Smooth muscle cell (in vitro differentiated cells): ENCODE data around the gene PIM1. TPM values are rescaled to one million over a fixed set of nuclear protein-coding genes. Genes with fewer than 3 reads are reported as not detected.
A peak's percentile ranks its signal among the peaks of the same experiment; 100 is the strongest.

Source experiments
- DNase-seq: peaks from one replicate; lab custom pipeline; 2025; ENCODE audit not compliant: unreplicated experiment; lab: John Stamatoyannopoulos, UW
- H2AFZ ChIP-seq: fragments of 200-600 bp; sonication (generic); 2 replicates; pipeline ENCODE4 v1.6.0; 2016; ENCODE audit warnings: antibody characterized with exemption, low read depth, mild to moderate bottlenecking
- H3F3A ChIP-seq: fragments of 200-600 bp; sonication (generic); 2 replicates; pipeline ENCODE4 v1.6.0; 2017; ENCODE audit warnings: antibody characterized with exemption, low read depth
- H3K27ac ChIP-seq: fragments of 200-600 bp; sonication (generic); 2 replicates; pipeline ENCODE4 v1.5.1; 2016; ENCODE audit warnings: low read depth, mild to moderate bottlenecking
- H3K27me3 ChIP-seq: fragments of 200-600 bp; sonication (generic); 2 replicates; pipeline ENCODE4 v1.6.1; 2016; ENCODE audit warnings: low read depth, mild to moderate bottlenecking
- H3K36me3 ChIP-seq: fragments of 200-600 bp; sonication (generic); 2 replicates; pipeline ENCODE4 v1.5.1; 2016; ENCODE audit warnings: low read depth
- H3K4me1 ChIP-seq: fragments of 200-600 bp; sonication (generic); 2 replicates; pipeline ENCODE4 v1.5.1; 2016; ENCODE audit warnings: low read depth
- H3K4me2 ChIP-seq: fragments of 200-600 bp; sonication (generic); 2 replicates; pipeline ENCODE4 v1.6.0; 2016; ENCODE audit warnings: mild to moderate bottlenecking
- H3K4me3 ChIP-seq: fragments of 200-600 bp; sonication (generic); 2 replicates; pipeline ENCODE4 v1.5.1; 2016; ENCODE audit warnings: mild to moderate bottlenecking
- H3K79me2 ChIP-seq: fragments of 200-600 bp; sonication (generic); 2 replicates; pipeline ENCODE4 v1.6.0; 2016; ENCODE audit warnings: low read depth, mild to moderate bottlenecking
- H3K9ac ChIP-seq: fragments of 200-600 bp; sonication (generic); 2 replicates; pipeline ENCODE4 v1.6.0; 2016; ENCODE audit warnings: low read depth
- H3K9me3 ChIP-seq: fragments of 200-600 bp; sonication (generic); replicated peaks from 2 replicates; pipeline ENCODE4 v1.5.1; 2016; ENCODE audit warnings: low read depth
- H4K20me1 ChIP-seq: fragments of 200-600 bp; sonication (generic); 2 replicates; pipeline ENCODE4 v1.6.0; 2016; ENCODE audit warnings: low read depth
- WGBS: methylation state at CpG from one replicate; pipeline ENCODE4 v1.1.7; 2016; ENCODE audit warnings: low lambda C conversion rate; 5-methylcytosine and 5-hydroxymethylcytosine counted together
- polyA plus RNA-seq: library from polyadenylated mRNA; unstranded; fragments of >200 nt; fragmentation: Nextera tagmentation; extraction: Ambion mirVana; gene quantifications from 2 replicates; pipeline ENCODE4 v1.2.1, GENCODE V29; 2016
- total RNA-seq: library from RNA; depleted of rRNA; stranded (reverse); fragments of >200 nt; gene quantifications from 2 replicates; pipeline ENCODE4 v1.2.3, GENCODE V29; 2014
- TF ChIP-seq, protein P1 (sequence below): fragments of 200-600 bp; sonication (generic); IDR thresholded peaks from 2 replicates; pipeline ENCODE4 v1.5.1; 2017; ENCODE audit warnings: borderline replicate concordance, mild to moderate bottlenecking, antibody characterized with exemption; ENCODE audit not compliant: insufficient read depth, poor library complexity, severe bottlenecking

The PIM1 gene
- total and polyA plus RNA-seq, 2 experiments from 2014 or later: 29.5 to 41.9 TPM

- H3K27ac ChIP-seq: peak overlapping the region; percentile 98
- no peaks in the 10 kb centered on the region for H3K27me3 ChIP-seq
- H2AFZ ChIP-seq: no peak overlapping the region
- TF ChIP-seq, protein P1, sequence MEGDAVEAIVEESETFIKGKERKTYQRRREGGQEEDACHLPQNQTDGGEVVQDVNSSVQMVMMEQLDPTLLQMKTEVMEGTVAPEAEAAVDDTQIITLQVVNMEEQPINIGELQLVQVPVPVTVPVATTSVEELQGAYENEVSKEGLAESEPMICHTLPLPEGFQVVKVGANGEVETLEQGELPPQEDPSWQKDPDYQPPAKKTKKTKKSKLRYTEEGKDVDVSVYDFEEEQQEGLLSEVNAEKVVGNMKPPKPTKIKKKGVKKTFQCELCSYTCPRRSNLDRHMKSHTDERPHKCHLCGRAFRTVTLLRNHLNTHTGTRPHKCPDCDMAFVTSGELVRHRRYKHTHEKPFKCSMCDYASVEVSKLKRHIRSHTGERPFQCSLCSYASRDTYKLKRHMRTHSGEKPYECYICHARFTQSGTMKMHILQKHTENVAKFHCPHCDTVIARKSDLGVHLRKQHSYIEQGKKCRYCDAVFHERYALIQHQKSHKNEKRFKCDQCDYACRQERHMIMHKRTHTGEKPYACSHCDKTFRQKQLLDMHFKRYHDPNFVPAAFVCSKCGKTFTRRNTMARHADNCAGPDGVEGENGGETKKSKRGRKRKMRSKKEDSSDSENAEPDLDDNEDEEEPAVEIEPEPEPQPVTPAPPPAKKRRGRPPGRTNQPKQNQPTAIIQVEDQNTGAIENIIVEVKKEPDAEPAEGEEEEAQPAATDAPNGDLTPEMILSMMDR: no peak
- no peak overlapping the region for H3K4me3 ChIP-seq
- no peaks in the 10 kb centered on the region for H3K79me2 ChIP-seq
- H3K9ac ChIP-seq: peak overlapping the region; percentile 88
- H4K20me1 ChIP-seq: no peaks in the 10 kb centered on the region
- H3F3A ChIP-seq: peaks cover 35% of the 10 kb centered on the region
- no peaks in the 10 kb centered on the region for H3K9me3 ChIP-seq
- 16% methylated on average over 11 of the region's 11 CpGs for WGBS
- peak overlapping the region; percentile 50 for H3K4me2 ChIP-seq
- peaks cover 41% of the 10 kb centered on the region for H3K4me1 ChIP-seq
- no peaks in the 10 kb centered on the region for H3K36me3 ChIP-seq
- no peak for DNase-seq
These were observed 35.4 kb upstream of the PIM1 start for GRCh38 chr6:37134396-37135191.

- no peak for DNase-seq
- no peaks in the 10 kb centered on the region for H3K27me3 ChIP-seq
- H3K9me3 ChIP-seq: no peaks in the 10 kb centered on the region
- WGBS: 61% methylated on average over 9 of the region's 9 CpGs
- H4K20me1 ChIP-seq: no peaks in the 10 kb centered on the region
- no peaks in the 10 kb centered on the region for H3K36me3 ChIP-seq
- peaks cover 46% of the 10 kb centered on the region for H3K4me1 ChIP-seq
- no peaks in the 10 kb centered on the region for H3K79me2 ChIP-seq
- peaks cover 35% of the 10 kb centered on the region for H3F3A ChIP-seq
- peak overlapping the region; percentile 73 for H3K4me2 ChIP-seq
- no peak overlapping the region for H3K4me3 ChIP-seq
- H2AFZ ChIP-seq: no peak overlapping the region
- TF ChIP-seq, protein P1: no peak
- H3K27ac ChIP-seq: peak overlapping the region; percentile 98
- peak overlapping the region; percentile 95 for H3K9ac ChIP-seq
These were observed 33.9 kb upstream of the PIM1 start for GRCh38 chr6:37135835-37136694.

GRCh38 chr6:37136821-37137200 is 33.1 kb upstream of the PIM1 start:
- peak overlapping the region; percentile 95 for H3K9ac ChIP-seq
- H3K79me2 ChIP-seq: no peaks in the 10 kb centered on the region
- H4K20me1 ChIP-seq: no peaks in the 10 kb centered on the region
- DNase-seq: no peak
- H3K4me2 ChIP-seq: peak overlapping the region; percentile 73
- peak overlapping the region; percentile 48 for H2AFZ ChIP-seq
- H3K27ac ChIP-seq: peak overlapping the region; percentile 98
- H3K27me3 ChIP-seq: no peaks in the 10 kb centered on the region
- peaks cover 45% of the 10 kb centered on the region for H3K4me1 ChIP-seq
- no peaks in the 10 kb centered on the region for H3K9me3 ChIP-seq
- 28% methylated on average over 7 of the region's 7 CpGs for WGBS
- TF ChIP-seq, protein P1: no peak
- H3F3A ChIP-seq: peaks cover 30% of the 10 kb centered on the region
- peak overlapping the region; percentile 15 for H3K4me3 ChIP-seq
- no peaks in the 10 kb centered on the region for H3K36me3 ChIP-seq
